Retinal pigment epithelial cell (primary cell): ENCODE results near the gene RAD1.

Experiments
- DNase-seq: peaks from one replicate; pipeline ENCODE4 v3.0.0-alpha.2; 2010; ENCODE audit warnings: low read depth
- H3K4me3 ChIP-seq: 2 replicates; pipeline ENCODE4 v1.5.1; 2011; ENCODE audit warnings: mild to moderate bottlenecking, low read length, control low read depth, moderate library complexity
- CTCF ChIP-seq: conservative IDR thresholded peaks from 2 replicates; pipeline ENCODE4 v1.5.1; 2011; ENCODE audit warnings: low read depth, low read length, control low read depth, inconsistent platforms

The RAD1 gene

DNA sequence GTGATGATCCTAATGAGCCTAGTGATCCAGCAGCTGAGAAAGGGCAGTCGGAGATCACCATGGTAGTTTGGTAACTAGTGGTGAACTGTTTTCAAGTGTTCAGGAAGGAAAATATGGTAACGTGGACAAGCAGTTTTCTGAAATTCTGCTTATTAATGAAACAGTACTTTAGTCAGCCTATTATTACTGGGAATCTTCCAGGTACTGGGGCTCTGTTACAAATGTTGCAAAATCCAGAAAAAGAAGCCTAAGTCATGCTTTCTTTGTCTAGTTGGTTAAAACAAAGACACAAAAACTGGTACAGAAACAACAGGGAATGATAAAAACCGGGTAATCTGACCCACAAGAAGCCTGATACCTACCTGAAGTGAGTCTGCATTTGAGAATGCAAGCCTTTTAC is 58.1 kb downstream of the RAD1 start:
- TF ChIP-seq CTCF = no peak
- no peak for DNase-seq
- no peak overlapping the region for H3K4me3 ChIP-seq
